GM23338 (cell line): ENCODE results near the gene PPP2R5C. TPM values are rescaled to one million over a fixed set of nuclear protein-coding genes. Genes with fewer than 3 reads are reported as not detected.
A peak's percentile ranks its signal among the peaks of the same experiment; 100 is the strongest.

Experiments used
- ATAC-seq: fragments of 200-7000 bp; cut with Tn5 transposase; 3 replicates; pipeline ENCODE4 v1.9.1; 2020
- DNase-seq: peaks from one replicate; pipeline ENCODE4 v3.0.0-alpha.2; 2015; ENCODE audit warnings: low spot score
- H2AFZ ChIP-seq: fragments of 200-600 bp; sonication (generic); 2 replicates; pipeline ENCODE4 v1.8.0; 2016; ENCODE audit warnings: antibody characterized with exemption, mild to moderate bottlenecking, moderate library complexity
- H3F3A ChIP-seq: fragments of 200-600 bp; sonication (generic); replicated peaks from 2 replicates; pipeline ENCODE4 v1.8.0; 2017; ENCODE audit warnings: antibody characterized with exemption, mixed run types, low read depth
- H3K27ac ChIP-seq: fragments of 200-600 bp; sonication (generic); 2 replicates; pipeline ENCODE4 v1.6.1; 2016; ENCODE audit warnings: low read depth
- H3K27me3 ChIP-seq: fragments of 200-600 bp; sonication (generic); 2 replicates; pipeline ENCODE4 v1.8.0; 2016; ENCODE audit warnings: mild to moderate bottlenecking, mixed run types, moderate library complexity; ENCODE audit not compliant: insufficient read depth
- H3K36me3 ChIP-seq: fragments of 200-600 bp; sonication (generic); 2 replicates; pipeline ENCODE4 v1.8.0; 2016; ENCODE audit warnings: mild to moderate bottlenecking; ENCODE audit not compliant: insufficient read depth
- H3K4me1 ChIP-seq: fragments of 200-600 bp; sonication (generic); 2 replicates; pipeline ENCODE4 v1.8.0; 2016; ENCODE audit warnings: mild to moderate bottlenecking, moderate library complexity; ENCODE audit not compliant: insufficient read depth
- H3K4me2 ChIP-seq: fragments of 200-600 bp; sonication (generic); 2 replicates; pipeline ENCODE4 v1.7.1; 2017; ENCODE audit warnings: mixed run types
- H3K4me3 ChIP-seq: fragments of 200-600 bp; sonication (generic); 2 replicates; pipeline ENCODE4 v1.6.1; 2016; ENCODE audit warnings: mixed run types
- H3K79me2 ChIP-seq: fragments of 200-600 bp; sonication (generic); replicated peaks from 2 replicates; pipeline ENCODE4 v1.8.0; 2017; ENCODE audit warnings: mild to moderate bottlenecking; ENCODE audit not compliant: insufficient read depth
- H3K9me2 ChIP-seq: fragments of 200-600 bp; sonication (generic); 2 replicates; pipeline ENCODE4 v1.8.0; 2017; ENCODE audit not compliant: insufficient read depth
- H4K20me1 ChIP-seq: fragments of 200-600 bp; sonication (generic); replicated peaks from 2 replicates; pipeline ENCODE4 v1.8.0; 2017; ENCODE audit warnings: mild to moderate bottlenecking; ENCODE audit not compliant: insufficient read depth
- H3K27ac Mint-ChIP-seq: 2 replicates; pipeline ENCODE4 v1.8.0; 2020; ENCODE audit warnings: inconsistent platforms, mild to moderate bottlenecking, moderate library complexity, mixed read lengths
- H3K27me3 Mint-ChIP-seq: 3 replicates; pipeline ENCODE4 v1.8.0; 2022; ENCODE audit warnings: low read depth, mild to moderate bottlenecking, moderate library complexity, mixed read lengths, inconsistent platforms; ENCODE audit not compliant: insufficient read depth, poor library complexity
- H3K36me3 Mint-ChIP-seq: 3 replicates; pipeline ENCODE4 v1.8.0; 2021; ENCODE audit warnings: low read depth, mild to moderate bottlenecking, inconsistent platforms, moderate library complexity, mixed read lengths
- H3K4me1 Mint-ChIP-seq: 3 replicates; pipeline ENCODE4 v1.8.0; 2020; ENCODE audit warnings: mild to moderate bottlenecking, inconsistent platforms, mixed read lengths
- H3K4me3 Mint-ChIP-seq: 3 replicates; pipeline ENCODE4 v1.8.0; 2021; ENCODE audit warnings: moderate library complexity, mild to moderate bottlenecking, inconsistent platforms, mixed read lengths
- H3K9me3 Mint-ChIP-seq: 3 replicates; pipeline ENCODE4 v1.8.0; 2020; ENCODE audit warnings: moderate library complexity, mild to moderate bottlenecking, inconsistent platforms, mixed read lengths
- ETS1 ChIP-seq: IDR thresholded peaks from 2 replicates; pipeline ENCODE4 v1.6.1; 2016; ENCODE audit warnings: antibody characterized with exemption
- EZH2 ChIP-seq: fragments of 200-600 bp; sonication (generic); IDR thresholded peaks from one replicate; pipeline ENCODE4 v1.8.0; 2017; ENCODE audit warnings: antibody characterized with exemption, mild to moderate bottlenecking, low read depth; ENCODE audit not compliant: unreplicated experiment
- EZH2phosphoT487 ChIP-seq: fragments of 200-600 bp; sonication (generic); IDR thresholded peaks from one replicate; pipeline ENCODE4 v1.8.1; 2018; ENCODE audit warnings: antibody characterized with exemption; ENCODE audit not compliant: unreplicated experiment
- JUNB ChIP-seq: IDR thresholded peaks from one replicate; pipeline ENCODE4 v1.6.1; 2016; ENCODE audit warnings: antibody characterized with exemption; ENCODE audit not compliant: unreplicated experiment
- NANOG ChIP-seq: IDR thresholded peaks from 2 replicates; pipeline ENCODE4 v1.6.1; 2016; ENCODE audit warnings: antibody characterized with exemption, borderline replicate concordance
- POLR2AphosphoS5 ChIP-seq: IDR thresholded peaks from 2 replicates; pipeline ENCODE4 v1.6.1; 2016; ENCODE audit warnings: antibody characterized with exemption, low read depth
- REST ChIP-seq: IDR thresholded peaks from one replicate; pipeline ENCODE4 v1.6.1; 2018; ENCODE audit warnings: antibody characterized with exemption; ENCODE audit not compliant: unreplicated experiment
- STAT1 ChIP-seq: IDR thresholded peaks from one replicate; pipeline ENCODE4 v1.6.1; 2016; ENCODE audit warnings: antibody characterized with exemption; ENCODE audit not compliant: unreplicated experiment
- ZNF114 ChIP-seq: fragments of 250-450 bp; sonication (Bioruptor Pico); IDR thresholded peaks from 2 replicates; pipeline ENCODE4 v1.5.0; 2020; ENCODE audit warnings: mild to moderate bottlenecking, moderate library complexity
- ZNF331 ChIP-seq: fragments of 250-450 bp; sonication (Bioruptor Pico); IDR thresholded peaks from 2 replicates; pipeline ENCODE4 v1.5.0; 2020; ENCODE audit warnings: low read depth, mild to moderate bottlenecking, moderate library complexity
- polyA plus RNA-seq: library from polyadenylated mRNA; unstranded; fragments of >200 nt; fragmentation: Nextera tagmentation; extraction: Ambion mirVana; gene quantifications from 2 replicates; pipeline ENCODE4 v1.2.1, GENCODE V29; 2016
- total RNA-seq: library from RNA; depleted of rRNA; stranded (reverse); fragments of >200 nt; shearing (Covaris generic); gene quantifications from 2 replicates; pipeline ENCODE4 v1.2.3, GENCODE V29; 2014

PPP2R5C gene
- total and polyA plus RNA-seq, 2 experiments from 2014 or later: 75.4 to 79.7 TPM

- TF ChIP-seq ETS1 (no peak), REST (no peak), NANOG (no peak), ZNF331 (CRISPR knock-in tag) (no peak), EZH2phosphoT487 (no peak), EZH2 (no peak)
Observed at GRCh38 chr14:101852785-101853184, 91.3 kb downstream of the PPP2R5C start (continued).

GRCh38 chr14:101853455-101854018 is 92.0 kb downstream of the PPP2R5C start:
- Histone ChIP-seq H3K36me3 (peaks cover 5% of the 10 kb centered on the region; the same call in 1 of the 2 replicates), H3K4me1 (peaks cover 7% of the 10 kb centered on the region; the same call in 1 of the 2 replicates), H2AFZ (no peak overlapping the region), H3K79me2 (peaks cover 62% of the 10 kb centered on the region), H3K4me2 (no peak overlapping the region), H3K27me3 (no peaks in the 10 kb centered on the region), H3F3A (no peaks in the 10 kb centered on the region), H3K27ac (no peak overlapping the region), H4K20me1 (peaks cover 42% of the 10 kb centered on the region), H3K4me3 (no peak overlapping the region), H3K9me2 (no peaks in the 10 kb centered on the region)
- Mint-ChIP-seq H3K9me3 (no peaks in the 10 kb centered on the region), H3K36me3 (no peaks in the 10 kb centered on the region; the same call in 2 of the 3 replicates), H3K27ac (no peak overlapping the region), H3K4me3 (no peak overlapping the region), H3K27me3 (no peaks in the 10 kb centered on the region), H3K4me1 (peaks cover 5% of the 10 kb centered on the region; the same call in 2 of the 3 replicates)
- peak; percentile 31; the same call in 1 of the 3 replicates for ATAC-seq
- no peak for DNase-seq
- TF ChIP-seq ZNF114 (CRISPR knock-in tag): no peak
- no peak for TF ChIP-seq STAT1

- Mint-ChIP-seq H3K27me3 (no peaks in the 10 kb centered on the region), H3K4me1 (peaks cover 5% of the 10 kb centered on the region; the same call in 2 of the 3 replicates), H3K9me3 (no peaks in the 10 kb centered on the region), H3K36me3 (no peaks in the 10 kb centered on the region; the same call in 2 of the 3 replicates), H3K27ac (no peak overlapping the region), H3K4me3 (no peak overlapping the region)
- H3K4me3 ChIP-seq: no peak overlapping the region
- H3K79me2 ChIP-seq: peaks cover 54% of the 10 kb centered on the region
- no peak overlapping the region for H3K27ac ChIP-seq
- peaks cover 7% of the 10 kb centered on the region; the same call in 1 of the 2 replicates for H3K4me1 ChIP-seq
- no peaks in the 10 kb centered on the region for H3K9me2 ChIP-seq
- no peak overlapping the region for H3K4me2 ChIP-seq
- no peak overlapping the region for H2AFZ ChIP-seq
- no peak for TF ChIP-seq EZH2phosphoT487
- no peak for TF ChIP-seq POLR2AphosphoS5
- no peak for TF ChIP-seq REST
- no peak for TF ChIP-seq ZNF114 (CRISPR knock-in tag)
- TF ChIP-seq ETS1: no peak
- no peak for TF ChIP-seq JUNB
- peaks cover 43% of the 10 kb centered on the region for H4K20me1 ChIP-seq
- DNase-seq (no peak), ATAC-seq (peak; percentile 30; the same call in 2 of the 3 replicates)
- no peaks in the 10 kb centered on the region for H3K27me3 ChIP-seq
- no peaks in the 10 kb centered on the region for H3F3A ChIP-seq
- peaks cover 5% of the 10 kb centered on the region; the same call in 1 of the 2 replicates for H3K36me3 ChIP-seq
Observed at GRCh38 chr14:101854366-101854765, 92.9 kb downstream of the PPP2R5C start.
